Suprapubic skin (tissue), 4 donors: ENCODE data around the gene EXOSC7.

ENCODE experiments used
- EP300 ChIP-seq: sonication (generic); formaldehyde crosslinking; IDR thresholded peaks from one replicate; pipeline ENCODE4 v1.6.1; 2017; ENCODE audit warnings: antibody characterized with exemption
- POLR2A ChIP-seq, 2 donors: fragments of 450-650 bp; IDR thresholded peaks; one replicate each; pipeline ENCODE4 v1.6.1; 2017; ENCODE audit warnings: antibody characterized with exemption in 2 of 2, mild to moderate bottlenecking in 2 of 2, moderate library complexity in 2 of 2
- POLR2AphosphoS5 ChIP-seq, 3 donors: sonication (generic); formaldehyde crosslinking; IDR thresholded peaks; one replicate each; pipeline ENCODE4 v1.6.1; 2017; ENCODE audit warnings: antibody characterized with exemption in 3 of 3
- TF ChIP-seq, protein P1 (sequence below), 2 donors: fragments of 200-600 bp in 1 of 2; fragments of 450-650 bp in 1 of 2; sonication (generic) in 1 of 2; IDR thresholded peaks; one replicate each; pipeline ENCODE4 v1.5.1; 2016 to 2019; ENCODE audit warnings: antibody characterized with exemption in 2 of 2, mild to moderate bottlenecking in 1 of 2, moderate library complexity in 1 of 2

DNA sequence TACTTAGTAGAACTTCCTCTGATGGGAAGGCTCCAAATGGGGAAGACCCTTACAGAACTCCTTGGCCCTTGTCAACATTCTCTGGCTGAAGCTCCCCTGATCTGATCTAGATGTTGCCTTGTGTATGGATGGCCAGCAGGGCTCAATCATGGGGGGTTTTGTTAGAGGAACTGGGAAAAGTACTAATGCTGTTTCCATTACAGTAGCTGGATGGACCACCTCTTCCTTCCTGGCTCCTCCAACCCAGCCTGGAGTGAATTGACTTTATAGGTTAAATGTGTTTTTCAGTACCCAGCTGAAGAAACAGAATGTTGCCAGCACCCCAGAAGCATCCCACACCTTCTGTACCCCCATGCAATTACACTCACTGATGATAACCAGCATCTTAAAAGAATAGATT, 27.4 kb downstream of the EXOSC7 start:
- TF ChIP-seq, protein P1, sequence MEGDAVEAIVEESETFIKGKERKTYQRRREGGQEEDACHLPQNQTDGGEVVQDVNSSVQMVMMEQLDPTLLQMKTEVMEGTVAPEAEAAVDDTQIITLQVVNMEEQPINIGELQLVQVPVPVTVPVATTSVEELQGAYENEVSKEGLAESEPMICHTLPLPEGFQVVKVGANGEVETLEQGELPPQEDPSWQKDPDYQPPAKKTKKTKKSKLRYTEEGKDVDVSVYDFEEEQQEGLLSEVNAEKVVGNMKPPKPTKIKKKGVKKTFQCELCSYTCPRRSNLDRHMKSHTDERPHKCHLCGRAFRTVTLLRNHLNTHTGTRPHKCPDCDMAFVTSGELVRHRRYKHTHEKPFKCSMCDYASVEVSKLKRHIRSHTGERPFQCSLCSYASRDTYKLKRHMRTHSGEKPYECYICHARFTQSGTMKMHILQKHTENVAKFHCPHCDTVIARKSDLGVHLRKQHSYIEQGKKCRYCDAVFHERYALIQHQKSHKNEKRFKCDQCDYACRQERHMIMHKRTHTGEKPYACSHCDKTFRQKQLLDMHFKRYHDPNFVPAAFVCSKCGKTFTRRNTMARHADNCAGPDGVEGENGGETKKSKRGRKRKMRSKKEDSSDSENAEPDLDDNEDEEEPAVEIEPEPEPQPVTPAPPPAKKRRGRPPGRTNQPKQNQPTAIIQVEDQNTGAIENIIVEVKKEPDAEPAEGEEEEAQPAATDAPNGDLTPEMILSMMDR (IDR thresholded peaks at IDR 0.05) = no peak
- TF ChIP-seq POLR2AphosphoS5 (IDR thresholded peaks at IDR 0.05) (no peak), POLR2A (IDR thresholded peaks at IDR 0.05) (no peak), EP300 (no peak)
